Colonic mucosa (tissue), 4 donors: ENCODE results near the gene TRIM68. TPM values are rescaled to one million over a fixed set of nuclear protein-coding genes. Genes with fewer than 3 reads are reported as not detected.

ENCODE experiments used
- DNase-seq: peaks from one replicate; pipeline ENCODE4 v3.0.0-alpha.2; 2020
- H3K27ac ChIP-seq: fragments of 200-600 bp; one replicate; pipeline ENCODE4 v1.8.0; 2021
- H3K27me3 ChIP-seq: fragments of 200-600 bp; one replicate; pipeline ENCODE4 v1.8.0; 2021
- H3K36me3 ChIP-seq: fragments of 200-600 bp; one replicate; pipeline ENCODE4 v1.8.0; 2021
- H3K4me1 ChIP-seq: fragments of 200-600 bp; one replicate; pipeline ENCODE4 v1.8.0; 2021; ENCODE audit warnings: mild to moderate bottlenecking
- H3K4me3 ChIP-seq: fragments of 200-600 bp; one replicate; pipeline ENCODE4 v1.8.0; 2021
- H3K9ac ChIP-seq, 2 donors: one replicate each; pipeline ENCODE4 v1.7.0; 2013; ENCODE audit warnings: control low read depth in 2 of 2, low read depth in 2 of 2, low read length in 2 of 2
- H3K9me3 ChIP-seq: fragments of 200-600 bp; one replicate; pipeline ENCODE4 v1.8.0; 2021
- CTCF ChIP-seq: fragments of 200-600 bp; IDR thresholded peaks from one replicate; pipeline ENCODE4 v1.8.0; 2022; ENCODE audit warnings: antibody characterized with exemption, mild to moderate bottlenecking
- intact Hi-C: fragments of 100-400 bp; cut with DNase I; formaldehyde crosslinking; loops from one replicate; pipeline ENCODE4 v1.14.1; 2022
- total RNA-seq, 2 donors: library from RNA; stranded (reverse); fragmentation: NEBNext Ultra II Directional in 1 of 2; extraction: Animal tissue kit (Norgen Biotek cat#: 25700) in 1 of 2; gene quantifications; one replicate each; pipeline ENCODE4 v1.2.1, GENCODE V29; 2021
- donor health status: healthy.
- donor health status: DM: no; HTN: no; CAD: no.
- donor health status: DM: no; HTN: no; CAD: no.

Gene TRIM68
- total RNA-seq, 2 donors from 2014 or later: 13.9 to 20.0 TPM

GRCh38 chr11:4643682-4644081, 35.7 kb upstream of the TRIM68 start, which contains the start of gene OR51E1:
OR51E1 (plus strand) TSS chr11:4643982; CDS start chr11:4652527, 8,545 bp downstream.
- Histone ChIP-seq H3K36me3 (no peaks in the 10 kb centered on the region), H3K9me3 (no peaks in the 10 kb centered on the region), H3K9ac (no peak within 1 kb of the TSS), H3K4me1 (no peaks in the 10 kb centered on the region), H3K27ac (no peak within 1 kb of the TSS), H3K27me3 (no peaks in the 10 kb centered on the region), H3K4me3 (no peak within 1 kb of the TSS)
- no peak for DNase-seq
- no peak for TF ChIP-seq CTCF
- intact Hi-C loops: no loop called here

GRCh38 chr11:4643076-4643475, 35.0 kb upstream of the TRIM68 start:
- no peaks in the 10 kb centered on the region for H3K4me1 ChIP-seq
- H3K9me3 ChIP-seq: no peaks in the 10 kb centered on the region
- H3K9ac ChIP-seq: no peak overlapping the region
- intact Hi-C loops: no loop called here
- no peaks in the 10 kb centered on the region for H3K27me3 ChIP-seq
- no peak for DNase-seq
- H3K27ac ChIP-seq: no peak overlapping the region
- TF ChIP-seq CTCF: no peak
- H3K36me3 ChIP-seq: no peaks in the 10 kb centered on the region
- H3K4me3 ChIP-seq: no peak overlapping the region

DNA sequence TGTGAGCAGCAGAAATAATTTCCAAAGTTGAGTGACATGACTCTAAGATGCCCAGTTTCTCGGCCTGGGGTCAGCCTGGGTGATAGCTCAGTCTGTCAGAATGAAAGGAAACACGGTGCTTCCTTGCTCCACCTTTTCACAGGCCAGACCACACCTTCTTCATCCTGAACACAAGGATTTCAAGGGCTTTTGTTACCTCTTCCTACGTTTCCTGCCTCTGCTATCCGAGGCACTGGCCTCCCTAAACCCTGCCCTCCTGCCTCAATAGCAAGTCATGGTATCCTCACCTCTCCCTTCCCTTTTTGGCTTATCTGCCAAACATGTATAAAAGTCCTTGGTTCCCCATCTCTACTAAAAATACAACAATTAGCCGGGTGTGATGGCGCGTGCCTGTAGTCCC, 34.0 kb upstream of the TRIM68 start:
- TF ChIP-seq CTCF: no peak
- no peaks in the 10 kb centered on the region for H3K36me3 ChIP-seq
- H3K27ac ChIP-seq: no peak overlapping the region
- H3K27me3 ChIP-seq: no peaks in the 10 kb centered on the region
- H3K9me3 ChIP-seq: no peaks in the 10 kb centered on the region
- DNase-seq: no peak
- no peak overlapping the region for H3K9ac ChIP-seq
- H3K4me3 ChIP-seq: no peak overlapping the region
- intact Hi-C loops: no loop called here
- no peaks in the 10 kb centered on the region for H3K4me1 ChIP-seq

DNA sequence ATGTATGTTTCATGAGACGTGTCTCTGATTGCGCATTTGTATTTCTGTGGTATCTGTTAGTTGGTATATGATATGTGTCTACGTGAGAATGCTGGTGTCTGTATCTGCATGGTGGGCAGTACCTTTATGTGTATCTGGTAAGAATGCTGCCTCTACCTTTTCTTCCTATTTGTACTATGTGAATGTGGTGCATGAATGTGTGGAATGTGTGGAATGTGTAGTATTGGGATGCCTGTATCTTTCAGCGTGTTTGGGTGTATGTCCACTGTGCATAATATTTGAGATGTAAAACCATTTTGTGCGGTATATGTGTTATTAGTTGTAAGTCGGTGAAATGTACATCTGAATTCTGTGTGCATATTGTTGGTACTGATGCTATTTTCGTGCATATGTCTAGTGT, 33.5 kb upstream of the TRIM68 start:
- intact Hi-C loops: no loop called here

GRCh38 chr11:4639931-4640330, 31.9 kb upstream of the TRIM68 start:
- no peak for DNase-seq
- no peak for TF ChIP-seq CTCF
- intact Hi-C loops: loop anchor here (5.0 to 10.0 kb wide), 2 partner anchors 187 to 1165 kb away; partner anchors contain the start of gene OR52N2
- Histone ChIP-seq H3K9ac (no peak overlapping the region), H3K4me1 (no peaks in the 10 kb centered on the region), H3K27ac (no peak overlapping the region), H3K4me3 (no peak overlapping the region), H3K27me3 (no peaks in the 10 kb centered on the region), H3K36me3 (no peaks in the 10 kb centered on the region), H3K9me3 (no peaks in the 10 kb centered on the region)

More for the DNA sequence above, 33.5 kb upstream of the TRIM68 start:
- H3K27me3 ChIP-seq: no peaks in the 10 kb centered on the region
- no peak for TF ChIP-seq CTCF
- H3K4me3 ChIP-seq: no peak overlapping the region
- no peaks in the 10 kb centered on the region for H3K9me3 ChIP-seq
- no peak overlapping the region for H3K9ac ChIP-seq
- H3K36me3 ChIP-seq: no peaks in the 10 kb centered on the region
- H3K27ac ChIP-seq: no peak overlapping the region
- no peak for DNase-seq
- H3K4me1 ChIP-seq: no peaks in the 10 kb centered on the region
